AG20443 (cell line): ENCODE results near the gene KRT71.

Experiments used
- DNase-seq: peaks from one replicate; pipeline ENCODE4 v3.0.0; 2012; ENCODE audit warnings: low spot score, mixed read lengths

Gene KRT71

GRCh38 chr12:52575256-52575655 is 22.3 kb upstream of the KRT71 start:
- no peak for DNase-seq

GRCh38 chr12:52573743-52574142 is 20.8 kb upstream of the KRT71 start, which contains the start of gene KRT74:
TSS of gene KRT74 (minus strand) at chr12:52573843. CDS start at chr12:52573777, 66 bp downstream.
- DNase-seq = no peak

GRCh38 chr12:52573306-52573705 is 20.4 kb upstream of the KRT71 start:
- DNase-seq = no peak

DNA sequence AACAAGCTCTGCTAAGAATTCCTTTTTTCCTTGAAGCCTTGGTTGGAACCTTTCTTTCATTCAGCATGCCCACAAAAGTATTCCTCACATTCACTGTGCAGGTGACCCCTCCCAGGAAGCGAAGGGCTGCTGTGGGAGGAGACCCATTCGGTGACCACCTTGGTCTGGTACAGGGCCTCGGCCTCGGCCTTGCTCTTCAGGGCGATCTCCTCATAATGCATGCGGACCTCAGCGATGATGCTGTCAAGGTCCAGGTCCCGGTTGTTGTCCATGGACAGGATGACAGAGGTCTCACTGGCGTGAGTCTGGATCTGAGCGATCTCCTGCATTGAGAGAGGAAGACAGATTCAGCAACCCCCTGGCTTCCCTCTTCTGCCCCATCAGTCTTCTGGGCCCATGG is 17.6 kb upstream of the KRT71 start:
- DNase-seq = no peak

DNA sequence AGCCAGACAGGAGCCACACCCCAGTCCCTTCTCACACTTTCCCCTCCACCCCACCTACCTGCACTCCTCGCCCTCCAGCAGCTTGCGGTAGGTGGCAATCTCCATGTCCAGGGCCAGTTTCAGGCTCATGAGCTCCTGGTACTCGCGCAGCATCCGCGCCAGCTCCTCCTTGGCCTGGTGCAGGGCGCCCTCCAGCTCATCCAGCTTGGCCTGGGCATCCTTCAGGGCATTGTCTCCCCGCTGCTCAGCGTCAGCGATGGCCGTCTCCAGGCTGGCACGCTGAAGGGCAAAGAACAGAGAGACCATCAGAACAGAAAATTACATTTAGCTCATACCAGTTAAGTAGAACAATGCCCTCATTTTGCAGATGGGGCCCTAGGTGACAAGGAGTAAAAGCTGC is 15.2 kb upstream of the KRT71 start:
- no peak for DNase-seq

DNA sequence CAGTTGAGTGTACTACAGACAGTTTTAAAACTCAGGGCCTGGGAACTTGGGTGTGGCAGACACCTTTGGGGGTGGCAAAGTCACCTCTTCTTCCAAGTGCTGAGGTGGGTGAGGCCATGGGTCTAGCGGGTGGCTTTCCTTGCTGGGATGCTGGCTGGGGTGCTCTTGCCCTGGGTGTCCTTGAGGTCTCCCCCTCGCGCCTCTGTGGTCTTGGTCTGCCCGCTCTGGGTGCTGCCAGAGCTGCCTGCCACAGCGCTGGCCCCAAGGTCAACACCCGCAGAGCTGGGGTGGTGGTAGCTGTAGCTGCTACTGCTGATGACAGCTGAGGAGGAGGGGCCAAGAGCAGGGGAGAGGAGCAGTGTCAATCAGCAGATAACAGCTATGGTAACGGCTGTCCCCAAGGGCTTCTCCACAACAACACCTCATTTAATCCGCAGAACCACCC is 13.9 kb upstream of the KRT71 start:
- DNase-seq = no peak

DNA sequence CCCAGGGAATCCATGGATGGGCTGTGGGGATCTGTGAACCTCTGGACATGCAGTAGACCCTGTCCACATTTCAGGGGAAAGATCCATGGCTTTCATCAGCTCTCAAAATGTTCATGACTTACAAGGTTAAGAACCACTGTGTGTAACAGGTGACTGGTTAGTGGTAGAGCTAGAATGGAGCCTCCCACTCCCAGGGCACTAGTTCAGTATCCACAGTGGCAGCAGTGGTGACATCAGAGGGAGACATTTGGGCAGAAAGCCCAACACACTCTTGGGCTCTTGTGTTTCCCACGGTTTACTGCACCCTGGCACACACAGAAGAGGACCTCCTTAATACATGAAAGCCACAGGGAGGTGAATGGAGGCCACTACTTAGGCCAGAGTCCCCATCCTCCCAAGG is 11.6 kb upstream of the KRT71 start:
- DNase-seq = no peak

DNA sequence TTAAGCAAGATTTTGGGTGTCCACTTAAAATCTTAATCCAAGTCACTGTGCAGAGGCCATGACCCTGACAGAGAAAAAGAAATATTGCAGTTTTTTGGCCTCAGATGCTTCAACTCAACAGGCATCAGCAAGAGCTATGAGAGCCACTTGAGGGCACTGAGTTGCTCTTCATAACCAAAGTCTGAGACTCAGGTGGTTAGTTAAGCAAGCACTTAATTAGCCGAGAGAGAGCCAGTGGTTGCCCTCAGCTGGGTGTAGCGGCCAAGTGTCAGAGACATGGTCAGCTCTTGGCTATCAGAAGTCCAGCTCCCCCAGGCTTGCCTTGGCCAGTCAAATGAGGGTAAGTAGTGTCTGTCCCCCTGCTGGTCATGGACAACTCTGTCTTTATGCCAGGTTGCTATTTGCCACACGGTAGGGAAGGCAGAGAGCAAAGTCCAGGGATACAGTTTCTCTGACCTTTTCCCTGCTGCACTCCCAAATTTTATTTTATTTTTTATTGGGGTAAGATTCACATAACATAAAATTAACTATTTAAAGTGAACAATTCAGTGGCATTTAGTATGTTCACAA is 9.0 kb upstream of the KRT71 start:
- peak; percentile 33 for DNase-seq

DNA sequence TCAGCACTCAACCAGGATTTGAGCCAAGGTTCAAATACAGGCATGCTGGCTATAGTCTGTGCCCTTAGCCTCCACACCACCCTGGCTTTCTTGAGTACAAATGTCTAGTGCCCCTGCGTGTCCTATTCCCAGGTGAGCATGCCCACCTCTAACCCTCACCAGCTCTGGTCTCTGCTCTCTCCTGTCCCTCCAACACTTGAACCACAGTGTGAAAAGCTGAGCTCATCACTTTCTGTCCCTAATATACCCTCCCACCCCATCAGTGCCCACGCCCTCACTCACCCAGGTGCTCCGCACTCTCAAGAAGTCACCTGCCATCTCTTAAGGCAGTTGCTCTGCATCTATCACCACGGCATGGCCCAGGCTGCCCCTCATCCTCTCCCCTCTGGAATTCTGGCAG is 7.0 kb upstream of the KRT71 start:
- no peak for DNase-seq

DNA sequence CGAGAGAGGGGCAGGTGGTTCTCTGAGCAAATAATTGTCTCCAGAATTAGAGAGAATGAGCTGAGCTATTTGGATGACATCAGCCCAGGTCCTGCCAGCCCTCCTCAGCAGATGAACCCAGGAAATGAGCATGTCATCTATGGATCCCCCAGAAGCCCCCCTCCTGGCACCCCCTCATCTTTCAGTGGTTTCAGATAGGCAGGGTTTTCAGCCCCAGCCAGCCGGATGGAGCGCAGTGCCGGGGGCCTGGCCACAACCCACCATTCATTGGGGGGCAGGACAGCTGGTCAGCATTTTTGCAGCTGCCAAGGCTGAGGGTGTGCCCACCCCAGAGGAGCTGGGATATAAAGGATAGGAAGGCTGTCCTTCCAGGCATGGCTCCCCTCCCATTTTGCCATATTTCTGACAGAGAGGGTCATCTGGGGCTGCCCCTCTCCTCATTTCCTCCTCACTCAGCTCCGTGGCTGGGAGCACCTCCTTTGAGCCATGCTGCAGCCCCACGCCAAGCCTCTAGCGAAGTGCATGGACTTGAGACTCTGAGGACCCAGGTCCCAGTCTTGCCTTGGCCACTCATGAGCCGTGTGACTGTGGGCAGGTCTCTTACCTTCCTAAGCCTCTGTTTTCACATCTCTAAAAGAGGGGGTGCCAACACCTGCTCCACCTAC is 6.0 kb upstream of the KRT71 start:
- no peak for DNase-seq

DNA sequence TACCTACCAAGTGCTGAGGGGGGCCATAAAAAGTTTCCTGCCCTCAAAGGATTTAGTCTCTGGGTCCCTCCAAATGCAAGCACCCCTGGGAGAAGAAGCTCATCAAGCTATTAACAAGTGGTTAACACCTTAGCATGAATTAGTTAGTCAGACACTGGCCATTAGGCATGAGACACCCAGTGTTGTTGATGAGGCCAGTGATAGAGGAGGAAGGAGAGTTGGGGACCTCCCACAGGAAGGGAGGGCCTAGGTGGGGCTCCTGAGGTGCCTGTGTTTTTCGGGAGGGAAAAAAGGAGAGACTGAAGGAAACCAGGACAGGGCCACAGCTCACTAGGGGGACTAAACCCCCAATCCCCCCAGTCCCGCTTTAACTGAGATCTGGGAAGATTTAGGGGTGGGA is 4.5 kb upstream of the KRT71 start:
- no peak for DNase-seq

- no peak for DNase-seq
Measured at GRCh38 chr12:52555577-52555976, 2.6 kb upstream of the KRT71 start.

- no peak for DNase-seq
Measured at GRCh38 chr12:52552055-52552454, 890 bp downstream of the KRT71 start.

- DNase-seq = no peak
Measured at GRCh38 chr12:52551216-52551865, 1.6 kb downstream of the KRT71 start.

- no peak for DNase-seq
Measured at GRCh38 chr12:52546126-52546525, 6.8 kb downstream of the KRT71 start.

DNA sequence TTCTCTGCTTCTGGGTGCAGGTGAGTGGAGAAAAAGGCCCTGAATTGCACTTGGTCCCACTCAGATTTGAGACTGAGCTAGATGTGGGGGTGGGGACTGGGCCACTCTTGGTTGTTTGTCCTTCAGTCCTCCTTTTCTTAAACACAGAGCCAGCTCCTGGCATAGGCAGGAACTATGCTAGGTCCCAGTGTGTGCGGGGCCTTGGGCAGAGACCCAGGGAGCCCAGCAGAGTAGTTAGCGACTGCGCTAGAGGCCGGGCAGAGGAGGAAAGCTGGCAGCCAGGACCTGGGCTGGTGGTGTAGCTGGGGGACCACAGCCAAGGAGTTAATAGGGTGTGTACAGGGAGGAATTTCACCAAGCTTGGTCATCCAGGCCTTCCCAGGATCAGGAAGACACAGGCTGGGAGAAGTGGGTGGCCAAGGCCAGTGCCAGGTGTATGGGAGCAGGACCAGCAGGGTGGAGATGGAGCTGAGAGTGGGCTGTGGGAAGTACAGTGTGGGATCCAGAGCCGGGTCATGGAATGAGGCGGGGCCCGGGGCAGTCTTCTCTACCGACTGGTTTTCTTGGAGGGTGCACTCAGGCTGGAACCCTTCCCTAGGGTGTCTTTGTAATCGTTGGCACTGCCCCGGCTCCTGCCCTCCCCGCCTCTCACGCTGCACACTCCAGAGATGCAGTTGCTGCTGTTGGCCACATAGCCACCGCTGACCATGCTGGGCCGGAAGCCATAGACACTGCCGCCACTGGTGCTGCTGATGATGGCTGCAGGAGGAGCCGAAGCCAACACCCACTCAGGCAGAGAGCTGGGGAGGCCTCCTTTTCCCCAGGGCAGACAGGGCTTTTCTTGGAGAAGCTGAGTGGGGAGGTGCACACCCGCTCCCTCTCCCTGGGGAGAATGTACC is 8.7 kb downstream of the KRT71 start:
- peak; percentile 86 for DNase-seq

GRCh38 chr12:52542785-52543318 is 10.1 kb downstream of the KRT71 start:
- no peak for DNase-seq

- DNase-seq = no peak
Measured at GRCh38 chr12:52542157-52542556, 10.8 kb downstream of the KRT71 start.

- DNase-seq = no peak
Measured at GRCh38 chr12:52541709-52542108, 11.2 kb downstream of the KRT71 start.

GRCh38 chr12:52540531-52540930 is 12.4 kb downstream of the KRT71 start:
- DNase-seq = no peak

- DNase-seq = no peak
Measured at GRCh38 chr12:52539821-52540173, 13.1 kb downstream of the KRT71 start.

GRCh38 chr12:52539083-52539820 is 13.7 kb downstream of the KRT71 start:
- DNase-seq = peak; percentile 68
